Activated CD8-positive, alpha-beta memory T cell treated with anti-CD3 and anti-CD28 coated beads, Interleukin-2, amount 50 U/mL, for 4 hours (primary cell): ENCODE results near the gene MIPEP.

Source experiments
- DNase-seq: peaks from one replicate; pipeline ENCODE4 v3.0.0-alpha.2; 2020

Gene MIPEP

DNA sequence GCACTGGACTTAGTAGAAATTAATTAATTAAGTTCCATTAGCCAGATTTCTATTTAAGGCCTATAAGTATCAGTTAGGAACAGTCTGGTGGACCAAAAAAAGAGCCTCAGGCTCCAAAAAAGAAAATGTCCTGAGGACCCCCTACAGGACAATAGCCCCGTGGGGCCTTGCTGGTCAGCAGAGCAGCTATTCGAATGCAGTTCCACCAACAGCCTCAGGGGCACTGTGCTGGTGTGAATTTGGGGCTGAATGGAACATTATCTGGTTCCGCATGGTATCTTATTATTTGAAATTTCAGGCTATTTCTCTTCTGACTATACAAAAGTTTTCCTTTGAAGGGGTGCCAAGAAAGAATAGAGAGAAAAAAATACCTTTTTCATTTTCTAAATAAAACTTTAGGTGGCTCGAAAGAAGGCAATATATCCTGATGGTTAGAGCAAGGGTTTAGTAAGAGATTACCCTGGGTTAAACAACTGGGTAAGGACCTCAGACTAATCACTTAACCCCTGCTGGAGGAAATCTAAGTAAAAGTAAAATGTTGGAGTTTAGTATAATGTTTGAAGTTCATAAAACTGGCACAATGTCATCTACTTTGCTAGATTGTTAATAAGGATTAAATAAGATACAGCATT is 147.2 kb downstream of the MIPEP start:
- no peak for DNase-seq

GRCh38 chr13:23740002-23740401 is 149.2 kb downstream of the MIPEP start:
- DNase-seq, result no peak

DNA sequence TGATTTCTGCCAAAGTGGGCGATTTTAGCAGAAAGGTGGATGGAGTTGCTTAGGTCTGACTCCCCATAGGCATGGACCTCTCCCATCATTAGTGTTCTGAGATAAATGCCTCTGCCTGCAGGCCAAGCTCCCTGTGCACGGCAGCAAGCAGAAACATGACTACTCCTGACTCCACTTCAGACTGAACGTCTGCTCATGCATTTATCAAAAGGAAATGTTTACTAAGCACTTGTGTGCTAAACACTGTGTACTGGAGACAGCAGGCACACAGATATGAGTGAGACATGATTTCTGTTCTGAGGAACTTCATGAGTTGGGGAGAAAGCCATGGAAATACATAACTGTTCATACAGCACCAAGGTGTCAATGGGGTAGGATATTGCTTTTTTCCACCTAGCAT is 149.6 kb downstream of the MIPEP start:
- no peak for DNase-seq

DNA sequence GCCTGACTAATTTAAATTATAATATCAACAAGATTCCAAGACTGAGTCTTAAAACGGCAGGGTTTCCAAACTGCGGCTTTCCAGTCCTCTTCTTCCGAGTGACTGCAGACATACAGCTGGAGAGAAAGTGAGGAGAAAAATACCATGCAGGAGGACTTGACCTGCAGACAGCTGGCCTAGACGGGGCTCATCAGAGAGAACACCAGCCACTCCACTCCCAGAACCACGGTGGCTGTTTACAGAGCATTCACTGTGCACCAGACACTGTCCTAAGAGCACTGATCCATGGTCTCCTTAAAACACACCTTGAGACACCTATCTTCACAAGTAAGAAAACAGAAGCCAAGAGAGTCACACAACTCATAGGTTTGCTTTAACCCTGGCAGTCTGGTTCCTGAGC is 152.7 kb downstream of the MIPEP start:
- no peak for DNase-seq

DNA sequence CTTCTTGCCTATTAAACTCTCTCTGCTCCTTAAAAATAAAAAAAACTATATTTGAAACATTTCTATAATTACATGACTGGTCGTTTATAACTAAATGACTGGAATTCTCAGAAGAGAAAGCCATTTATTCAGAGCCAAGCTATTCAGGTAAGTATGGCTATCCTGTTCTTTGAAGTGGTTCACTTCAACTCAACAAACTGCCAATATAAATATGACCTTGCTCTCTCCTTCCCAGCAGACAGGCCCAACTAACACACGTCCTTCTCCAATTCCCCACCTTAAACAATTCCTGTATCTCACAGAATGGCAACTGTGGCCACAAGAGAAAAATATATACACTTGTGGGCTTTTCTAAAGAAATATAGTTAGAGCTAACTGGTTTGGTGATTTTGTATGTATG is 153.9 kb downstream of the MIPEP start:
- DNase-seq, result no peak

GRCh38 chr13:23731709-23732108 is 157.5 kb downstream of the MIPEP start:
- no peak for DNase-seq

- DNase-seq, result no peak
Observed at GRCh38 chr13:23730251-23730650, 158.9 kb downstream of the MIPEP start.

DNA sequence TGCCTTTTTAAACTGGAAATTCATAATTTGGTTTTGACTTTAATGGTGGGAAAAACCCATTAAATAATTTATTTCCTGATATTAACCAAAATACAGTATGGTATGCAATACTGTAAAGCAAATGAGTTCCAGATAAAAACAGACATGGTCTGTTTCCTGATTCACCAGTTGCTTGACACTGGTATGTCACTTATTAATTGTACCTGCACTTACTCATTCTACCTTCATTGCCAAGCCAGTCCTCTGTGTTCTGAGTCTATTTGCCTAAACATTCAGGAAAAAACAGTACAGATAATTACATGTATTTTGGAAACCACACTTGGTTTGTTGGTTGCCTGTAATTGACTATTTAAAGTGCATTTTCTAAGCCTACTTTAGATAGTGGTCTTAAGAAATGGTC is 159.7 kb downstream of the MIPEP start:
- no peak for DNase-seq

DNA sequence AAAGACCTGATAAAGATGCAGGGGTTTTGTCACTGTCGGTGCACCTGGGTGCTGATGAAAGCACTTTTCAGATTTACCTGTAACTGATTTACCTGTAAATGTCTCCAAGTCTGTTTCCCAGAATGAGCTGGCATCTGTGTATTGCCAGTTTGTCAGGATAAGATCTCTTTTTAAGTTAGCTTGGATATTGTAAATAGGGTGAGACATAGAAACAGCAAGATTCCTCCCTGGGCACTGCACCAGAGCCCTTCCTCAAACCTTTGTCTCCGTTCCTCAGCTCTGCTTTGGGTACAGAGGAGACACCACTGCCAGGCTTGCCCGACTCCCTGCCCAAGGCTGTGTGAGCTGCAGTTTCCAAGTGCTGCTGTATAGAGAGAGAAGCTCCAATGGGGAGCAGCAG is 160.4 kb downstream of the MIPEP start:
- DNase-seq, result no peak

GRCh38 chr13:23725922-23726321 is 163.3 kb downstream of the MIPEP start:
- DNase-seq, result no peak

GRCh38 chr13:23724196-23724970 is 164.8 kb downstream of the MIPEP start:
- DNase-seq, result no peak

- no peak for DNase-seq
Observed at GRCh38 chr13:23723471-23723870, 165.7 kb downstream of the MIPEP start.

DNA sequence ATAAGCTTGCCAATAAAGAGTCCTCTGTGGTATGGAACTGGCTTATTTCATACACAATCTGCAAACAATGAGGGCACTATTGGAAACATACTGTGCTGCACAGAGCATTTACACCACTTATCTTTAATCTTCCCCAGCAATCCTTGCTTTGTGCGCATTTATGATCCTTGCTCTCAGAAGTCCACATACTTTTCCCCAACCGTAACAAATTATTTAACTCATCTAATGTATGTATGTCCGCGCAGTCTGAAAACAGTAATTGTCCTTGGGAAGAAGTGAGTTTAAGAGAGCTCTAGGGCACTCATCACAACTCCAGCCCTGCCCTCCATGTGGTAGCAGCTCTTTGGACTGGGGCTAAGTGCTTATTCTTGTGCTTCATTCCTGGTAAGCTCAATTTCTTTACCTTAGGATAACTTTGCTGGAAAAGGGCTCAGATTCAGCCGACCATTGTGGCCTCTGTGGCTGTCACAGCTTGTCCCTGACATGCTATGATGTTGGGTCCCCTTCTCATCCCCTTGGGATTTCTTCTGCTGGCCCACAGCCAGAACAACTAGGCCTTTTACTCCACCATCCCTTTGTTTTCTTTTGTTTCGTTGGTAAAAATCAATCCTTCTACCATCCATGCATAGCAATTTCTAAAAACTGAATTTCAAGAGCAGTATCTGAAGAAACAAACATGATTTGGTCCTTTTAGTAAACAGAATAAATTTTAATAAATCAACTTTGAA is 166.3 kb downstream of the MIPEP start:
- DNase-seq, result no peak

GRCh38 chr13:23718996-23719395 is 170.2 kb downstream of the MIPEP start:
- DNase-seq, result no peak

- DNase-seq, result no peak
Observed at GRCh38 chr13:23716401-23716800, 172.8 kb downstream of the MIPEP start.

DNA sequence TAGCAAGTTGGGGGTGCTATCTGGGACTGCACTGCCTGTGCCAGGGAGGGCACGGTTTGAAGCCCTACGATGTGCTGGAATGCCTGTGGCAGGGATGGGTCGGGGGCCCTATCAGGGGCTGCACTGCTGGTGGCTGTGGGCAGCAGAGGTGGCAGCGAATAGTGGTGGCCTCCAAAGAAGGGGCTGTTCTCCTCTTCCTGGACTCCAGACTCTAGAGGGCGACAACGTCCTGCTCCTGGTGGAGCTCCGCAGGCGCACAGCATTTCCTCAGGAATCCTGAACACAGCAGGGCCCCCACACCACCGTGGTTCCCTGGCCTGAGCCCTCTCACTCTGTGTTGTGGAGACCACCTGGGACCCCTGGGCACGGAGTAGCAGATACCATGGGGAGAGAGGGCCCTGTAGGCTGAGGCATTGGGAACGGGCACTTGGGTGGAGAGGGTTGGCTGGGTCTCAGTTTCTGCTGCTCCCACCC is 173.4 kb downstream of the MIPEP start:
- no peak for DNase-seq

DNA sequence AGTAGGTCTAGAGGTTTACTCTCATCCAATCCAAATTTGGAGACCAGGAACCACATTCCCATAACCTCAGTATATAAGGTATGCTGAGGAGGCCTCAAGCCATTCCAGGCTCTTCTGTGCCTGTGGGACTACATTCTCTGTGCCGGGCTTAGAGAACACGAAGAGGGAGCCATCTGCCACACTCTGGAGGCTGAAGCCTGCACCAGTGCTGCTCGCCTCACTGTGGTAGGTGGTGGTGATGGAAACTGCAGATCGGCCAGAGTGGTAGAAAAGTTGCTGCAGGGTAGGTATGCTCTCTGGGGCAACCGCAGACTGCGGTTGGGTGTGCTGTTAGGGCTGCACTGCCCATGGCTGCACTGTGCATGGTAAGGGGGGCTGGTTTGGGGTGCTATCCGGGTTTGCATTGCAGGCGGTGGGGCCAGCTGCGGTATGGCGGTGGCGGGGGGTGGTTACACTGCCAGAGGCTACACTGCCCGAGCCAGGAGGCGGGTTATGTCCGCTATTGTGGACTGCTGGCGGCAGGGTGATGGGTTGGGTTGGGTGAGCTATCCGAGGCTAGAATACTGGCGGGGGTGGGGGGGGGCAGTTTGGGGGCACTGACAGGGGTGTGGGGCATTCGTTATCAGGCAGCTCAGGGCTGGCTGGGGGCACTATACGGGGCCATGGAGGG is 174.0 kb downstream of the MIPEP start:
- no peak for DNase-seq

DNA sequence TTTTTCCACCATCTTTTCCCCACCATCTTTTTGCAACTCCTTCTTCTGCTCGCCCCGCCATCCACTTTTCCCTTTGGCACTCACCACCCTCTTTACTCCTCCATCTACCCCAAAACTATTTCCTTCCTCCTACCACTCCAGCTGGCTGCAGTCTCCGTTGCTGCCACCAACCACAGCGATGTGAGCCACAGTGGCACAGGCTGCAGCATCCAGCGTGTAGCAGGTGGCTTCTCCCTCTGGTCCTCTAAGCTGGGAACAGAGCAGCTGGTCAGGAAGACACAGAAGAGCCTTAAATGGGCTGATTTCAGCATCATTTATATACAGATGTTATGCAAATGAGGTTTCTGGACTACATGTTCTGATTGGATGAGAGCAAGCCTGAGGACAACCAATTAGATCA is 174.5 kb downstream of the MIPEP start:
- DNase-seq, result no peak

- no peak for DNase-seq
Observed at GRCh38 chr13:23711355-23711754, 177.8 kb downstream of the MIPEP start.

DNA sequence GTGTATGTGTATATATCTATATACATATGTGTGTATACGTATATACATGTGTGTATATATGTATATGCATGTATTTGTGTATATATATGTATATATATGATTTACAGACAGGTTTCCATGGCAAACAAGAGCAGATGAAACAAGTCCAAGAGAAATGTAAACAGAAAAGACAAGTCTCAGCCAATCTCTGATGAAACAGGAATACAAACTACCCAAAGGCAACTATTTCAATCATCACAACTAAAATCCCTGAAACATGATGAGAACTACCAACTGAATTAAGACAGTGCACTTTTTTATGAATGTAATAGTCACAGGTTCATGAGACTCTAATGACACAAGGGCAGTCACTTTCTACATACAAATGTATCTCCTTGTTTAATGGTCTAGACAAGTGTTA is 178.8 kb downstream of the MIPEP start:
- DNase-seq, result no peak

- no peak for DNase-seq
Observed at GRCh38 chr13:23709536-23709935, 179.7 kb downstream of the MIPEP start.

GRCh38 chr13:23707674-23708073 is 181.5 kb downstream of the MIPEP start:
- no peak for DNase-seq

DNA sequence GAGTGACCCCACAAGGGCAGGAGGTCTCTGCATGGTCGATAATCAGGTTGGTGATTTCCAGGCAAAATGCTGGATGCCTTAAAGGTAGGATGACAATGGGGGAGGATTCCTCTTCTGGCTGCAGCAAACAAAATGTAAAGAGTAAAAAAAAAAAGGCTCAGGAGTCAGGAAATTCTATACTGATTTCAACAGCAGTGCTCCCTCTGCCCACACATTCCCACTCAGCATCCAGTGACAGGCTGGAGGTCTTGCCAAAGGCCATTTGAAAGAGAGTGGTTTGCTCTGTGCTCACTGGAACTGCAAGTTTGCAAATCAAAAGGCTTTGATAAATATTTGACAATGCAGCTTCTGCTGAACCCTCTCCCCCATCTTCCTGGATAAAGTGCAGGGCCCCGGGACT is 183.6 kb downstream of the MIPEP start:
- DNase-seq, result no peak
